HG02852 (cell line): ENCODE measurements around the gene FKBP15.

Experiments
- ATAC-seq: cut with Tn5 transposase; IDR thresholded peaks from one replicate; pipeline ENCODE4 v1.9.1; 2021; ENCODE audit warnings: mild to moderate bottlenecking, moderate library complexity; ENCODE audit not compliant: unreplicated experiment

FKBP15 gene

DNA sequence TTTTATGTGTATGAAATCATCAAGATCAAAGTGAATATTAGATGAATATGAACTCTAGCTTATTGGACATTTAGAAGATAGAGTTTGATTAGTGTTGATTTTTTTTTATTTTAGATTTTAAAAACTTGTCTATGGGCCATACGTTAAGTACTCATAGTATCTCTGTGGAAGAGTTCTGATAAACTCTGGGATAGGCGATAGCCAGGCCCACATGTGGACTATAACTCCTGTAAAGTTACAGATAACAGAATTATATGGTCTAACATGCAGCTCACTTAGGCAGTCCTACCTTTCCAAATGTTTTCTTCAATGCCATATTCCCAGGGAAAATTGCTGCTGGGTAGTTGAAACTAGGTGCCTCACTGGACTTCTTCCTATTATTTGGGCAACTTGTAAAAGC, 10.6 kb upstream of the FKBP15 start:
- ATAC-seq: no peak

DNA sequence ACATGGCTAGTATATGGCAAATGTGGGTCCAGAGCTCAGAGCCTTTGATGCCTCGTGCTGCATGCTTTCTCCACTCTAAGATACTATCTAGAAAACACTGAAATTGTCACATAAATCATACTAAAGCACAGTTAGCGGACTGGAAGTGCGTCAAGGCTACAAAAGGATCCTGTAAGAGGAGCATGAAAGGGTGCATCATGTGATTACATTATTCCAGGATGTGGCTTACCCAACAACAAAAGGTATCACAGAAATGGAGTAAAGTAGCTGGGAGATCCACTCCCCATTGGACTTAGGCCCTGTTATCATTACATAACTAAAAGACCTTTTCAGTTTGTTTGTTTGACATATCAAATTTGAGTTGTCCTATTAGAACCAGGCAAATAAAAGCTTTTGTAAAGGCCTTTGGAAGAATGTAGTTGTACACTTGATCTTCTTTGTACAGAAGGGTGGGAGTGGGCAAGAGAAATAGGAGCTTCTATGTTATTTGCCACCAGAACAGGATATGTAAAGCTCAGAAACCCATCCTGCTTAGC, 7.1 kb upstream of the FKBP15 start:
- ATAC-seq: no peak

DNA sequence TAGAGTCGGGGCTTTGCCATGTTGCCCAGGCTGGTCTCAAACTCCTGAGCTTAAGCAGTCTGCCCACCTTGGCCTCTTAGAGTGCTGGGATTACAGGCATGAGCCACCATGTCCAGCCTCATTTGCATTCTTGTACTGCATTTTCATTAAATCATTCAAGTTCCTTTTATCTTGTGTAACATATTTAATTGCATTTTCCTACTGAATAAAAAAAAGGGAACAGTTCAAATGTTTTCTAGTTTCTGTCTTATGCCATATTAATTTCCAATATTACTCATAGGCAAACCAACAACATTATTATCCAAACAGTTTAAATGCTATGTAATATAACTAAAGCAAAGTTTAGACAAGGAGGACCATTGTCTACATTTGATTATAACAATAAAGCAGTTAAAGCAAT, 6.4 kb upstream of the FKBP15 start:
- ATAC-seq: no peak

DNA sequence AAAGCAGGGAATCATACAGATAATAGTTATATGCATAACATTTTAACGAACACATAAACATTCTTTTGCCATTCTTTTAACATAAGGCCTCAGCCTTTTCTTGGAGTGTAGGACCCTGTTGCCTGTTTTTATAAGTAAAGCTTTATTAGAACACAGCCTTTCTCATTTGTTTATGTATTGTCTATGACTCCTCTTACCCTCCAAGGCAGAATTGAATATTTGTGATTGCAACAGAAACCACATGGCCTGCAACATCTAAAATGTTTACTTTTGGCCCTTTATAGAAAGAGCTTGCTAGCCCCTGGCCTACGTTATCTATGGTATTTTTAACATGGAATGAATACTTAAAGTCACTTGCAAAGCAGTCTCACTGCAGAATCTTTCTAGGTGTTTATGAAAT, 2.9 kb upstream of the FKBP15 start:
- ATAC-seq: no peak

DNA sequence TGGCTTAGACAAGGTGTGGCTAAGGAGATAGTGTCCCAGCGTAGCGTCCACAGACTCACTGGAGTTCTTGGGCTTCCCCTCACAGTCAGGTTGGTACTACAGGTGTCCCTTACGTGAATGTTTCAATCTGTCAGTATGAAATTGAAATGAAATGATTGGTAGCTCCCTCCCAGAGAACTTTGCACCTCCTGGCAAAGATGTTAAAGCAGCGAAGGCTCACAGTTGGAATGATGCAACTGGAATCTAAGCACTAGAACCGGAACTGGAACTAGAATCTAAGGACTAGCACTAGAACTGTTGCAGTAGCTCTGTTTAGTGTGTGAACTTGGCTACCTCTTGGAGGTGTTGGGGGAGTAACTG, 1.4 kb upstream of the FKBP15 start:
- no peak for ATAC-seq

DNA sequence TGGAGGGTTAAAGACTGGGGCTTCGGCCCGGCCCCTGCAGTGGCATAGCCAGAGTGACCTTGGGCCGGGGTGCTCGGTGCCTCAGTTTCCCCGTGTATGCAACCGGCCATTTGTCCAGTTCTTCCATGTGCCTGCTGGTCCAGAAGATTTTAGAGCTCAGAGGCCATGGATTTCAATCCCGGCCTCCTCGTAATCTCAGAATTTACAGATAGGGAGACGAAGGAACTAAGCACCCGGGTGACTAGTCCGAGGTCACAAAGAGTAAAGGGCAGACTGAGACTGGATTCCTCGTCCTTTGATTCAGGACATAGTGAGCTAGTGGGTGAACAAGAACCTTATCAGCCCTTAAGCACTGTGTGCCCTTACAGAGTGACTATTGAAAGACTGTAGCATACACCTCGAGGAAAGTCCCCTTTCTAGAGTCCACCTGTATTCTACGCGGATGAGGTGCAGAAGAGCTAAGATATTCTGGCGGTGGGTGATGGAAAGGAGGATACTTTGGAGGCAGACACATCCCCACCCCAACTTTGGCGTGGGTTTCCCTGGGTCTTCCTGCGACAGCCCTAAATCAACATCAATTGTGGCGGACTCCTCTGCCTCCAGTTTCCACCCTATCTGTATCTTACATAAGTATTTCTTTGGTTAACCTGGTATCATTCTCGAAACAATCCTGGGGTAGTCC, 864 bp upstream of the FKBP15 start:
- ATAC-seq: no peak

DNA sequence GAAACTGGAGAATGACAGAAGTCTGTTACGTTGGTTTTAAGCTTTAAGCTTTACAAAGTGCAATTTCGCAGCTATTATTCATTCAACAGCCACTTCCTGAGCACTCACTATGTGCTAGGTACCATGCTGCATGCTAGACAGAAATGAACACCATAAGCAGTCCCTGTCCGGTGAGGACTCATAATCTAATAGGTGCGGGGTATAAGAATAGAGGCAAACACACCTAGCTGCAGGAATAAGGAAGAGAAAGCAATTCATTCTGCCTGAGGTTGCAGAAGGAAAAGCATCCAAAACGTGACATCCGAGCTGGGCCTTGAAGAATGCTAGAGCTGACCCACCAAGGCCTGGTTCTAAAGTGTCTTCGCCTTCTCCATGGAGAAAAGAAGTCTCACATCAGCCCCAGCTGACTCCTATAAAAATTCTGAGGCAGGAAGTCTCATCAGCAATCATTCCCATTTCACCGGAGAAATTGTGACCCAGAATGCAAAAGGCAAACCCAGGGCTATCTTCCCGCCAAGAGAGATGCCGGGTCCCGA, 542 bp downstream of the FKBP15 start:
- no peak for ATAC-seq

DNA sequence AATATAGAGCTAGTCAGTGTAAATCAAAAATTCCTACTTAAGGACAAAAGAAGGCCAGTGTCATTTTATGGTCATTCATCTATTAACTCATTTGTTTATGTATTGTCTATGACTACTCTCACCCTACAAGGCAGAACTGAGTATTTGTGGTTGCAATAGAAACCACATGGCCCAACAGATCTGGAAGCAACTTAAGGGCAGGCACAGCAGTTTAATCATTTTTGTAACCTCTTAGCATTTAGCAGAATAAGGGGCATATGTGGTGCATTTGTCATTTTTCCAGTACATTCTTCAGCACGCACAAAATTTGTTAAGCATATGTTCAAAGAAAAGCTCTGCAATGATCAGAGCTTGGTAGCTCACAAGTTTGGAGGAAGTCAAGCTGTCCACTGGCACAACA, 1.1 kb downstream of the FKBP15 start:
- ATAC-seq: peak; percentile 50

DNA sequence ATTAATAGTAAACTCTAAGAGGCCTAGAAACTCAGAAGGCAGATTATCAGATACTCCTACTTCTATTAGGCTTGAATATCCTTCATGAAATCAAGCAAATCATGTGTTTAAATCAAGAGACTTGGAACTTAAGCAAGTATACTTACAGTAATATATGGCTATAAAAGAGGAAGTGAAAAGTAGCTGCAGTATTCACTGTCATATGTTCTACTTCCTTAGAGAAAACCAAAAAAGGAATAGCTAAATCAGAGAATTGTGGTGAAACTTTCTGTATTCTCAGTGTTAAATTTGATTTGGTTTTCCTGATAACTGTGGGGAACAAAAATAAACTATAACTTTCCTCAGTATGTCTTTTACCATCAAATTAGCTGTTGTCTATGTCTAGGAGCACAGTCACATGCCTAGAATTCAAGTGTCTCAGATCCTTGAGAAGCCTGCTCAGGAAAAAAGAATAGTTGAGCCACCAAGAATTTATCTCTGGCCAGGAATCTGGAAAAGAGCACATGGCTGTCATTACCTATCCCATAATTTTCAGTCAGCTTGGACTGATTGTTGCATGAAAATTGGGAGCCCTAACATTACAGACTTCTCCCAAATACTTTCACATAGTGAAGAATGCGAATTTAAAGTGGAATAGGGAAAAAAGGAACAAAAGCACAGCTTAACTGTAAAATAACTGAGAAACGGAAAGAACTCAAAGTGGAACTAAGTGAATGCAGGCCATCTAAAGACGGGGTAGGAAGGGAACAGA, 1.7 kb downstream of the FKBP15 start:
- peak; percentile 40 for ATAC-seq

DNA sequence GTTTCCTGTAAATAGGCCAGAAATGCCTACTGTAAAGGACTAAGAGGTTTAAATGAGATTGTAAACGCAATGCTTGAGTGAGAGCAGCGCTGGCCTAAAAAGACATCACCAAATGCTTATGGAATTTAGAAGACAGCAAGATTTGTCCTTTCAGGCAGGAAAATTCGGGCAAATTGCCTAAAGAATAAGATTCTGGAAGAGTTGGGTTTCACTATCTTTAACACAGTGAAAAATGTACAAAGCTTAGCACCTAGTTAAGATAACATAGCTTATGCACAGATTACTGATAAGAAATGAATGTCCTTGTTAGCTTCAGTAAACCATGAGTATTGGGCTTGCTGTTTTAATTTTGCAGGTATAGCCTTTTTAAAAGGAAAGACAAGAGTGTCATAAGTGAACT, 4.7 kb downstream of the FKBP15 start:
- no peak for ATAC-seq

DNA sequence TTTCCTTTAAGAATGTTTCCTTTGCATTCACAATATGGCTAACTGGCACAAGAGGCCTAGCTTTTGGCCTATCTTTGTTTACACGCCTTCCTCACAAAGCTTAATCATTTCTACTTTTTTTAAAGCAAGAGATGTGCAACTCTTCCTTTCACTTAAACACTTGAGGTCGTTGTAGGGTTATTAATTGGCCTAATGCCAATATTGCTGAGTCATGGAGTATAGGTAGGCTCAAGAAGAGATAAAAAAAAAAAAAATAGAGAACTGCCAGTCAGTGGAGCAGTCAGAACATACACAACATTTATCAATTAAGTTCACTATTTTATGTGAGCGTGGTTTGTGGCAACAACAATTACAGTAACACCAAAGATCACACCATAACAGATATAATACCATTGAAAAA, 5.9 kb downstream of the FKBP15 start:
- ATAC-seq: no peak

DNA sequence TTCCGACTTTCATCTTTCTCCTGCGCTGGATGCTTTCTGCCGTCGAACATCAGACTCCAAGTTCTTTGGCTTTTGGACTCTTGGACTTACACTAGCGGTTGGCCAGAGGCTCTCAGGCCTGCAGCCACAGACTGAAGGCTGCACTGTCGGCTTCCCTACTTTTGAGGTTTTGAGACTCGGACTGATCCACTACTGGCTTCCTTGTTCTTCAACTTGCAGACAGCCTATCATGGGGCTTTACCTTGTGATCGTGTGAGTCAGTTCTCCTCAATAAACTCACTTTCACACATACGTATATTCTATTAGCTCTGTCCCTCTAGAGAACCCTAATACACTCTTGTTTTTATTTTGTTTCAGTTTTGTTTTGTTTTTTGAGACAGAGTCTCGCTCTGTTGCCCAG, 10.3 kb downstream of the FKBP15 start:
- no peak for ATAC-seq

DNA sequence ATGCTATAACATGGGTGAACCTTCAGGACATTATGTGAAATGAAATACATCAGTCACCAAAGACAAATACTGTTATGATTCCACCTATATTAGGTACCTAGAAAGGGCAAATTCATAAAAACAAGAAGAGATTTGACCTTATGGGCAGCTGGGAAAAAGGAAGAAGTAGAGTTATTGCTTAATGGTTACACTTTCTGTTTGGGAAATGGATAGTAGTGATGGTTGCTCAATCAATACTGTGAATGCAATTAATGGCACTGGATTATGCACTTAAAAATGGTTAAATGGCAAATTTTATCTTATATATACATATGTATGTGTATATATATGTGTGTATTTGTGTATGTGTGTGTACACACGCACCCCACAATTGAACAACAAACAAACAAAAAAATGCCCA, 15.2 kb downstream of the FKBP15 start:
- no peak for ATAC-seq

DNA sequence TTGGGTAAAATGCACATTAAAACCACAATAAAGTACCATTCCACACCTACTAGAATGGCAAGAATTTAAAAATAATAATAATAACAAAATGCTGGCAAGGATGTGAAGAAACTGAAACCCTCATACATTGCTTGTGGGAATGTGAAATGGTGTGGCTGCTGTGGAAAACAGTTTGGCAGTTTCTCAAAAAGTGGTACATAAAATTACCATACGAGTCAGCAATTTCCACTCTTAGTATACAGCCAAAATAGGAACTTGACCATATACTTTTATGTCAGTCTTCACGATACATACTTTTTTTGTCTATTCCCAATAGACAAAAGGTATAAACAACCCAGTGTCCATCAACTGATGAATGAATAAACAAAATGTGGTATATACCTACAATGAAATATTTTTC, 15.6 kb downstream of the FKBP15 start:
- ATAC-seq: no peak

DNA sequence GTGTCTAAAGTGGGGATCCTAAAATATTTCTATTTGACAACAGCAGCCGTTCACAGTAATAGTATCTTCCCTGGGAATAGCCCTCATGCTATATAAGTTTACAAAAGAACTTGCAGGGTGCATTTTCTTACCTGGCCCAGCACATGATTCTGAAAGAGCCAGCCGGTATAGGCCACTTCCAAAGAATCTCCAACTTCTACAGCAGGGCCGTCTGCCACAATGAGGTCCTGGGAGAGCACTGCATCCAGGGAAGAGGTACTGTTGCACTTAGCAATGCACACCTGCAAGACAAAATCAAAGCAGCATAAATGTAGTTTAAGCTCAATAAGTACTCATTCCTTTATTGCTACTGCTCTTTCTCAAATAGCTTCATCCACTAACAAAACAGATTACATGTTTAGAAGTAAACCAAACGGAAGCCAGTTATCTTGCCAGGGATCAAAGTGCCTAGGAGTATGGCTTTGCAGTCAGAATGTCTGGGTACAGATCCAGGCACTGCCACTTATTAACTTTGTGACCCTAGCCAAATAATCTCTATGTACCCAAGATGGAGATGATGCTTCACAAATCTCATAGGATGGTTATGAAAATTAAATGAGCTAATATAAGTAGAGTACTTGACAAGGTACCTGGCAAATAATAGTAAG, 21.3 kb downstream of the FKBP15 start:
- no peak for ATAC-seq

DNA sequence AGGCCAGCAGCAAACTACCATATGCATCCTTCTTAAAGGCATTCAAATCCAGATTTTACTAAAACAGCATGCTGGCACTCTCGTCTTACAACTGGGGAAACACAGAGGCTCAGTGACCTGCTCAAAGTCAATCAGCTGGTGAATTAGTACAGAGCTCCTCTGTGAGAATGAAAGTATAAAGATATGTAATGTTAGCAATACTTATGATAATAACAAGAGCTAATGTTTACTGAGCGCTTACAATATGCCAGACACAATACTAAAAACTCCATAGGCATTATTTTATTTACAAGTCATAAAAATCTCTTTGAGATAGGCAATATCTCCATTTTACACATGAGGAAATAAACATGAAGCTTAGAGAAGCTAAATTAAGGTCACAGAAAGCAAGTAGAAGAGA, 28.6 kb downstream of the FKBP15 start:
- no peak for ATAC-seq

DNA sequence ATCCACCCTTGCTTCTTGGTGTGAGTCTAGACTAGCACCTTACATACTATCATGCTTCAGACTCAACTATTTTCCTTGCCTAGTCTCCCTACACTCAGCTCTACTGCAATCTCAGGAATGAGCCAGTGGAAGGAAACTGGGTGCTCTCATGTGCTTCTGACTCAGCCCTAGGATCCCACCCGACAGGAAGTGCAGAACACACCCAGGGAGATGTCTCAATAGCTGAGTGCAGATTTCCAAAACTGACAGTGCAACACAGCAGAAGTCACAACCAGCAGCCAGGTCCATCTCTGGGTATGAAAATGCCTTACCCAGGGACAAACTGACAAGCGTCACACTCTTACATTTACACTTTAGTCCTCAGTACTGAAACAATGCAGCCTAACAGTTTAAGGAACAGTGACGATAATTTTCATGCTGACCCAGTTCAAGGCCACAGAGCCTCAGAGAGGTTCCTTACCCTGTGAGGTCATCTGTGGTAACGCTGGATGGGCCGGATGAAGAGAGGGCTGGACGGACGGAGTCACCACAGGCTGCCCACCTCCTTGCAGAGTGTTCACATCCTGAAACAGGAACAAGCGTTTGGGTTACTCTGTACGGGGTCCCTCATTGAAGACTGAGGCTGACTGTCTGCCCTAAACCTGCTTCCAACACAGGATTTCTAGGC, 33.0 kb downstream of the FKBP15 start:
- no peak for ATAC-seq

DNA sequence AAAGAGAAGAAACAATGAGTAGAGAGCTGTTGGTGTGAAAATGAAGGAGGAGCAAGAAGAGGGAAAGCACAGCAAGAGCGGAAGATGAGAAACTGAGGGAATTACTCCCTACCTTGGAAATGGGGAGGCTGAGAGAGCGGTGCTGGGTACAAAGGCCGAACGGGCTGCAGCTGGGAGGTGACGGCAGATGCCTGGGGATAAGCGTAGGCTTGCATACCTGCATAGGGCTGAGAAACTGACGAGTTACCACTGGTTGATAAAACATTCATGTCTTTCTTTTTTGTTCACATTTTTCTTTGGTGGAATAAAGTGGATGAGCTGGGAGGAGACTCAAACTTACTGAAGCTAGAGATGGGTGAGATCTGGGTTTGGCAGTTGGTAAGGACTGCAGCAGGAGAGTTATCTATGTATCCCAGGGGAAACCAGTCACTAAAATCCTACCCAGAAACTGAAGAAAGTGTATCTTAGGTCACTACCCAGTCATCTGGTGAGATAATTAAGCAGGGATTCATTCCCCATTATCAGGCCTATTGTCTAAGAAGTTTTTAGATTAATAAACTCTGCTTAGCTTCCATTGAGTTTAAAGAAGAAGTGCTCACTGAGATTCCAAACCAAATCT, 34.8 kb downstream of the FKBP15 start:
- no peak for ATAC-seq

DNA sequence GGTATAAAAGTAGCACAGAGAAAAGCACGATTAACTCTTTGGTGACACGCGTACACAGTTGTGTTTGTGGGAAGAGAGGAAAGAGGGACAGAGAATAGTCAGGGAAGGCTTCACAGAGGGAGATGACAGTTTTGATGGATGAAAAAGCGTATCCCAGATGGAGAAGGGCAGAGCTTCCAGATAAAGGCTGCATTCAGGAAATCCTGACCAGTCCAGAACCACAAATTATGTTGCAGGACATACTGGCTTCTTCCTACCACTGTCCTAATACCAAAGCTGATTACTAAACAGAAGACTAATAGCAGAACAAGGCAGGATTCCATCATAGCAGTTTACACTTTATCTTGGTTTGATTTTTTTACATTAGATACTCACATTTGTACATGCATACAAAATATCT, 35.8 kb downstream of the FKBP15 start:
- ATAC-seq: no peak

DNA sequence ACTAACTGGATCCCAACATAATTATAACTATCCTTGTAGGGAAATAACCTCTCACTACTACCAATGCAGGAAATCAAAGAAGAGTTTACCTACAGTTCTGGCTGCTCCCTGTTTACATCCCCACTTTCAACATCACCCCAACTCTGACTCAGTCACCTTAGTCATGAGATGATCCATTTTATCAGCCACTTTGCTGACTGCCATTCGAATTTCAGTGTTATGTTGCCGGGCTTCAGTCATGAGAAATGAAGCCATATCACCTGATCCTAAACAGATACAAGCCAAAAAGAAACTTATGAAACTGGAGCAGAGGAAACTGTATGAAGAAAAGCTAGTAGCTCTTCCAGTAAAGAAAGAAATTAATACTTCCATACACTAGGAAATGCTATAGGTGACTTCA, 36.5 kb downstream of the FKBP15 start:
- no peak for ATAC-seq

DNA sequence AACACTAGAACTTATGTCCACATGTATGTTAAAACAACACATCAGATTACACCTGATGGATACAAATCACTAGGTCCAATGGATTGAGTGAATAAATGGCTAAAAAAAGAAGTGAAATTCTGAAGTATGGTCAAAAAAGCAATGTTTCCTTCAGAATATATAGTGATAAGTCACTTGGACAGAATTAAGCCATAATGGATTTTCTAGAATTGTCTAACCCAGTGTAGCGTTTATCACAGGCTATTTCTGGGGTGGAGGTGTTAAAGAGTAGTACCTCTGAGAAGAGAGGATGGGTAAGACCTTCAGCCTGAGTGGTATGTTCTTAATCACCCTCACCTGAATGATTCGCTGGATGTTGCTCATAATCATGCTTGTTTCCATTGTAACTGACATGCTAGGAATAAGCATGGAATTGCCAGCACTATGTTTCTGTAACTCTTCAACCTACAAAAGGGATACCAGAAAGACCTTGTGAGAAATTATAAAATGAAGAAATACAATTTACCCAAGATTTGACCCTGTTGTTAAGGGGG, 37.1 kb downstream of the FKBP15 start:
- ATAC-seq: no peak
